AG04450 (cell line): ENCODE data around the gene CROCC. TPM values are rescaled to one million over a fixed set of nuclear protein-coding genes. Genes with fewer than 3 reads are reported as not detected.
A peak's percentile ranks its signal among the peaks of the same experiment; 100 is the strongest.

Experiments used
- CTCF ChIA-PET: fragments of 300-600, 350-600 bp; formaldehyde crosslinking; extraction: SDS; loops from one replicate; lab custom pipeline; 2022; ENCODE audit warnings: antibody characterized with exemption, inconsistent platforms; lab: Charles Lee
- POLR2A ChIA-PET: fragments of 350-600 bp; formaldehyde crosslinking; extraction: SDS; loops from one replicate; lab custom pipeline; 2021; ENCODE audit warnings: antibody characterized with exemption, inconsistent platforms; lab: Yijun Ruan, JAX
- DNase-seq: peaks from one replicate; pipeline ENCODE4 v3.0.0-alpha.2; 2011; ENCODE audit warnings: low read depth, low spot score
- H3K27ac ChIP-seq: one replicate; pipeline ENCODE4 v1.5.1; 2012; ENCODE audit warnings: low read depth, low read length, control low read depth
- H3K27me3 ChIP-seq: one replicate; pipeline ENCODE4 v1.6.0; 2012; ENCODE audit warnings: low read length; ENCODE audit not compliant: control insufficient read depth, insufficient read depth
- H3K4me3 ChIP-seq: 2 replicates; pipeline ENCODE4 v1.5.1; 2011; ENCODE audit warnings: mild to moderate bottlenecking, low read depth, low read length, control low read depth
- H3K9me3 ChIP-seq: 2 replicates; pipeline ENCODE4 v1.5.1; 2012; ENCODE audit warnings: low read length; ENCODE audit not compliant: control insufficient read depth, insufficient read depth
- polyA plus RNA-seq: library from polyadenylated mRNA; depleted of rRNA; stranded (reverse); fragments of >200 nt; gene quantifications from 2 replicates; pipeline ENCODE4 v1.2.3, GENCODE V29; 2011
- TF ChIP-seq, protein P1 (sequence below): IDR thresholded peaks from 2 replicates; pipeline ENCODE4 v1.5.1; 2011; ENCODE audit warnings: low read depth, low read length, control low read depth, inconsistent platforms

Gene CROCC
- polyA plus RNA-seq, 1 experiment, result 4.2 TPM

DNA sequence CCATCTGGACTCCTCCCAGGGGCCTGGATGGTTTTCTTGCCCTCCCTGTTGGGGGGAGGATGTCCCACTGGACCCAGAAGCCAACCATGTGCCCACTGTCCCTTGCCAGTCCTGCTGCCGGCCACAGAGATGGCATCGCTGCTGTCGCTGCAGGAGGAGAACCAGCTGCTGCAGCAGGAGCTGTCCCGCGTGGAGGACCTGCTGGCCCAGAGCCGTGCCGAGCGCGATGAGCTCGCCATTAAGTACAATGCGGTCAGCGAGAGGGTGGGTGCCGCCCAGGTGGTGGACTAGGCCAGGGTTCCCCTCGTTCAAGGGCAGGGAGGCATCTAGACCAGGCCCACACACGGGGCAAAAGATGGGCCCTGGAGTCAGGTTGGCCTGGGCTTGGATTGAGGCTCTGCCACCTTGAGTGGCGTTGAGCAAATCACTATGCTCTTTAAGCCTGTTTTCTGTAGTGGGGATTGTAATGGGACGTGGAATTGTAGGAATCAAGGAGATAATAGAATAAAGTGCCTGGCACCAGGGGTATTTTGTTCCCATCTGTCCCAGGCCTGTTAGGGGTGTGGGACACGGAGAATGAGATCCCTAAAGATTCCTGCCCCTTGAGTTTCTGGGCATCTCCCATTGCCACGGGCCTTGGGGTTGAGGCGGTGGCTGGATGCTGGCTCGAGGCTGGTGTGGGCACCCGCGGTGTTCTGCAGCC is 2.6 kb downstream of the CROCC start:
- POLR2A ChIA-PET, result no interaction called here
- H3K27ac ChIP-seq, result no peak overlapping the region
- CTCF ChIA-PET, result interaction anchor here (0.6 to 1.2 kb wide), 3 partner anchors 9 to 37 kb away, joined by 4 to 9 read pairs (median 6); no protein-coding TSS in a partner anchor
- H3K4me3 ChIP-seq, result no peak overlapping the region
- TF ChIP-seq, protein P1, sequence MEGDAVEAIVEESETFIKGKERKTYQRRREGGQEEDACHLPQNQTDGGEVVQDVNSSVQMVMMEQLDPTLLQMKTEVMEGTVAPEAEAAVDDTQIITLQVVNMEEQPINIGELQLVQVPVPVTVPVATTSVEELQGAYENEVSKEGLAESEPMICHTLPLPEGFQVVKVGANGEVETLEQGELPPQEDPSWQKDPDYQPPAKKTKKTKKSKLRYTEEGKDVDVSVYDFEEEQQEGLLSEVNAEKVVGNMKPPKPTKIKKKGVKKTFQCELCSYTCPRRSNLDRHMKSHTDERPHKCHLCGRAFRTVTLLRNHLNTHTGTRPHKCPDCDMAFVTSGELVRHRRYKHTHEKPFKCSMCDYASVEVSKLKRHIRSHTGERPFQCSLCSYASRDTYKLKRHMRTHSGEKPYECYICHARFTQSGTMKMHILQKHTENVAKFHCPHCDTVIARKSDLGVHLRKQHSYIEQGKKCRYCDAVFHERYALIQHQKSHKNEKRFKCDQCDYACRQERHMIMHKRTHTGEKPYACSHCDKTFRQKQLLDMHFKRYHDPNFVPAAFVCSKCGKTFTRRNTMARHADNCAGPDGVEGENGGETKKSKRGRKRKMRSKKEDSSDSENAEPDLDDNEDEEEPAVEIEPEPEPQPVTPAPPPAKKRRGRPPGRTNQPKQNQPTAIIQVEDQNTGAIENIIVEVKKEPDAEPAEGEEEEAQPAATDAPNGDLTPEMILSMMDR, result no peak
- DNase-seq, result no peak
- H3K27me3 ChIP-seq, result no peaks in the 10 kb centered on the region
- no peaks in the 10 kb centered on the region; the same call in 1 of the 2 replicates for H3K9me3 ChIP-seq

DNA sequence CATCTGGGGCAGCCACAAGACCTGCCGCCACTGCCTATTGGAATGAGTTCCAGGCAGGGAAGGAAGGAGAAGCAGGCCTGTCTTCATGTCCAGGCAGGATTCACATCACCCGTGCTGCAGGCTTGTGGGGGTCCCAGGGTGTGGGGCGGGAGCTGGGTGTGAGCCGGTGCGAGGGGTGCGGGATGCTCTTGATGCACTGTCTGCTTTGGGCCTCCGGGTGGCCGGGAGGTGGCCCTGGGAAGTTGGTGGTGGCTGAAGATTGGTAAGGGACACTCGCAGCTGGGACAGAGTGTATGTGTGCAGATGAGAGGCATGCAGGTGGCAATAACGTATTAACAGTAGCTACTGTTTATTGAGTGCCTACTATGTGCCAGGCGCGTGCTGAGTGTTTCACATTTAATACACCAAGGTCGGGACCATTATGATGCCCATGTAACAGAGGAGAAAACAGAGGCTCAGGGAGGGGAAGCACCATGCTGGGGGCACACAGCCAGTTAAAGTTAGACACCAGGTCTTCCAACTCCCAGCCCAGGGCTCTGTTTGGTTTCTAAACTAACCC is 3.3 kb downstream of the CROCC start:
- POLR2A ChIA-PET, result no interaction called here
- Histone ChIP-seq H3K27me3 (no peaks in the 10 kb centered on the region), H3K27ac (no peak overlapping the region), H3K9me3 (no peaks in the 10 kb centered on the region; the same call in 1 of the 2 replicates), H3K4me3 (no peak overlapping the region)
- CTCF ChIA-PET, result no interaction called here
- no peak for DNase-seq
- TF ChIP-seq, protein P1, result 0 out of 2 replicates have a peak, but pooled peaks have one; percentile 19

DNA sequence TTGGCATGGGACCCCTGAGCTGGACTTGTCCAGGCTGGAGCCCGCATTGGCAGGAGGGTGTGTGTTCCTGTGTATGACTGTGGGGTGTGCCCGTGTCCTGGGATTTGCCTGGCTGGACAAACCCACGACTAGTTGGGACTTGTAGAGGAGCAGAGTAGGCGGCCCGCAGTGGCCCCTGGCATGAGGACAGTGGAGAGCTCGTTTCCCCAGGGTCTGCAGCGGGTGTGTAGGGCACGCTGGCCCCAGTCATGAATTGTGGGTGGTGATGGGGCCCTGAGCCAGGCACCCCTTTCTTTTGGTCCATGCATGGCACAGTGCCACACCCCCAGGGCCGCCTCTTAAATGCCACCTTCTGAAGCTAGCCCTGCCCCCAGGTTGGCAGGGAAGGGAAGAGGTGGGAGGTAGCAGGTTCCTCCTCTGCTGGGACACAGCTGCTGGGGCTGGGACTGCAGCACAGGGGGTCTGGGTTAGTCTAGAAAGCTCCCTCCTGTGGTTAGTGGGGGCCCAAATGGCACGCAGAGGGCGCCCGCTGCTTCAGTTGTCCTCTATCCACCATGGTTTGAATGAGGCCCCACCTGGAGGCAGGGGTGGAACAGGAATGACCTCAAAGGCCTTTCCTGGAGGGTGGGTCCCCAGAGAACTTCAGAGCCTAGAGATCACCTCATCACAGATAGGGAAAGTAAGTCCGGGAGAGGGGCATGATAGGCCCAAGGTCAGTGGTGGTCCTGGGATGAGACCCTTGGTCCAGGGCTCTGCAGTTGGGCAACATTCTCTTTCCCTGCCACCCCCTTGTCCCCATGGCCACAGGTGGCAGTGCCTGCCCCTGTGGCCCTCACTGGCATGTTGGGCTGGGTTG is 4.1 kb downstream of the CROCC start:
- DNase-seq, result no peak
- TF ChIP-seq, protein P1, result no peak
- Histone ChIP-seq H3K27me3 (no peaks in the 10 kb centered on the region), H3K27ac (no peak overlapping the region), H3K9me3 (no peaks in the 10 kb centered on the region; the same call in 1 of the 2 replicates), H3K4me3 (no peak overlapping the region)
- ChIA-PET CTCF (no interaction called here), POLR2A (interaction anchor here (0.6 kb wide), 1 partner anchor 21 kb away, joined by 3 read pairs; no protein-coding TSS in a partner anchor)

DNA sequence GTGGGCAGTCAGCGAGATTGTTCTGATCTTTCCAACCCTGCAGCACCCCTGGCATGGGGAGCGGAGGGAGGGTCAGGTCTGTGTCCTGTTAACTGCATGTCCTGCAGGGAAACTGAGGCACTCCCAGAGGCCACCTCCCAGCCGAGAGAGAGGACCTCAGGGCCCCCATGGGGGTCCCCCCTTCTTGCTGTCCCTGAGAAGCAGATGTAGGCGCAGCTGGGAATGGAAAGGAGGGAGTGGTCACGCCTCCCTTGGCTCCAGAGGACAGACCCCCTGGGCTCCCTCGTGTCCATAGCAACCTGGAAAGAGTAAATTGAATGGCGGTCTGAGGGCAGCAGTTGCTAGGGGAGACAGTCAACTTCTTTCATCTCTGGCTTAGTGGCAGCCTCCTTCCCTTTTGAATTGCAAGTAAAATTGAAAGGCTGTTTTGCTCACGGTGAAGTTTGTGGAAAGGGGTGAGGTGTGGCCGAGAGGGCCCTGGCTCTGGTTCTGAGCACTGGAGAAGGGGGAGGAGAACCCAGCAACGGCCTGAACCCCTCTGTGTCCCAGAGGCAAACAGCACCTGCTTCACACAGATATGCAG is 4.9 kb downstream of the CROCC start:
- no peaks in the 10 kb centered on the region; the same call in 1 of the 2 replicates for H3K9me3 ChIP-seq
- H3K27ac ChIP-seq, result no peak overlapping the region
- DNase-seq, result no peak
- CTCF ChIA-PET, result no interaction called here
- H3K27me3 ChIP-seq, result no peaks in the 10 kb centered on the region
- TF ChIP-seq, protein P1, result no peak
- POLR2A ChIA-PET, result no interaction called here
- H3K4me3 ChIP-seq, result no peak overlapping the region
